ENCODE measurements around the gene IQSEC1.

GRCh38 chr3:13008155-13008995 lies 64.9 kb downstream of the IQSEC1 start:
- TF ChIP-seq CTCF (IDR thresholded peaks at IDR 0.05; ENCODE audit: insufficient read depth, low read depth, low read length) (no peak), EZH2 (IDR thresholded peaks at IDR 0.05; ENCODE audit: insufficient read depth, low read length) (no peak)
